GM12801 (cell line): ENCODE results near the gene SHISA9.

Experiments
- TF ChIP-seq, protein P1 (sequence below): IDR thresholded peaks from one replicate; pipeline ENCODE4 v1.5.1; 2011; ENCODE audit warnings: control low read depth; ENCODE audit not compliant: insufficient read length; ENCODE audit errors: extremely low read depth

Gene SHISA9

DNA sequence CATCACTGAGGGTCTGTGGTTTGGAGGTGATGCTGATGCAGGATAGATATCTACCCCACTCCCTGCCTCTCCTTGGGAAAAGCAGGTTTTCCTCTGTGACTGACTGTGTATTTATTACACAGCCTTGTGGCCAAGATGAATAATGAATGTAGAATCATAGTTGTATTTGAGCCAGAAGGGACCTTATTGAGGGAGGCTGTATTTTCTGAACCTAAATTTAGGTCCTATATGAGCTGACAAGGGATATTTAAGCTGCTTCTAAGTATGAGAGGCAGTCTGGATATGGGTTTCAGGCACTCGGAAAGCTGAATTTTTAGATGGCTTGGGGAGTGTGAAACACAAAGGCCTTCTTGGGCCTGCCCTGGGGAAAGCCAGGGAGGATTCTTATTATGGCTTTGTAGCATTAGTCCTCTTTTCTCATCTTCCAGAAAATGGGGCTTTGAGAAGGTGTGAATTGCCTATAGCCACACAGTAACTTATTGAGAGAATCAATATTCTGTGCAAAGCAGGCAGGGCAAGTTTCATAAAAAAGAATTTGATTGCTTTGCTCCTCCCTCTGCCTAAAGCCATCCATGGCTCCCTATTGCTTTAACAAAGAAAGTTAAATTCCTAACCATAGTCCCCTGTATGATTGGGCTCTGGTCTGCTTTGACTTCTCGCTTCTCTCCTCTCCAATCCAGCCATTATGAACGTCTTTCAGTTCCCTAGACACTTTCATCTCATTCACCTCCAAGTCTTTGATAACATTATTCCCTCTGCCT is 144.8 kb downstream of the SHISA9 start:
- TF ChIP-seq, protein P1, sequence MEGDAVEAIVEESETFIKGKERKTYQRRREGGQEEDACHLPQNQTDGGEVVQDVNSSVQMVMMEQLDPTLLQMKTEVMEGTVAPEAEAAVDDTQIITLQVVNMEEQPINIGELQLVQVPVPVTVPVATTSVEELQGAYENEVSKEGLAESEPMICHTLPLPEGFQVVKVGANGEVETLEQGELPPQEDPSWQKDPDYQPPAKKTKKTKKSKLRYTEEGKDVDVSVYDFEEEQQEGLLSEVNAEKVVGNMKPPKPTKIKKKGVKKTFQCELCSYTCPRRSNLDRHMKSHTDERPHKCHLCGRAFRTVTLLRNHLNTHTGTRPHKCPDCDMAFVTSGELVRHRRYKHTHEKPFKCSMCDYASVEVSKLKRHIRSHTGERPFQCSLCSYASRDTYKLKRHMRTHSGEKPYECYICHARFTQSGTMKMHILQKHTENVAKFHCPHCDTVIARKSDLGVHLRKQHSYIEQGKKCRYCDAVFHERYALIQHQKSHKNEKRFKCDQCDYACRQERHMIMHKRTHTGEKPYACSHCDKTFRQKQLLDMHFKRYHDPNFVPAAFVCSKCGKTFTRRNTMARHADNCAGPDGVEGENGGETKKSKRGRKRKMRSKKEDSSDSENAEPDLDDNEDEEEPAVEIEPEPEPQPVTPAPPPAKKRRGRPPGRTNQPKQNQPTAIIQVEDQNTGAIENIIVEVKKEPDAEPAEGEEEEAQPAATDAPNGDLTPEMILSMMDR, result no peak

DNA sequence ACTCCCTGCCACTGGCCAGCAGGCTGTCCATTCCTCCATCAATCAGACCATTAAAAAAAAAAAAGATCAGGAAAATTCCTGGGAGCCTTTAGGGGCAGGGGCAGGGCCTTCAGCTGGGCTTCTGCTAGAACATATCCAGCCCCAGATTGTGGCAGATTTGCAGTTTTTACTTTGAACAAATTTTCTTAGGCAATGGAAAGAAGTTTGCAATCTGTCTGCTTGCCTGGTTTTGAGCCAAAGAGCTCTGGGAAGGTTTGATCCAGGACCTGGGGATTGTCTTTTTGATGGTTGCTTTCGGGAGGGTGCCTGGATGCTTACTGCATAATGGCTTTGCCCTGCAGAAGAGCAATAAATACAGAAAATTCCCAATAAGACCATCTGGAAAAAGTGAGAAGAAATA is 145.9 kb downstream of the SHISA9 start:
- TF ChIP-seq, protein P1, result no peak

DNA sequence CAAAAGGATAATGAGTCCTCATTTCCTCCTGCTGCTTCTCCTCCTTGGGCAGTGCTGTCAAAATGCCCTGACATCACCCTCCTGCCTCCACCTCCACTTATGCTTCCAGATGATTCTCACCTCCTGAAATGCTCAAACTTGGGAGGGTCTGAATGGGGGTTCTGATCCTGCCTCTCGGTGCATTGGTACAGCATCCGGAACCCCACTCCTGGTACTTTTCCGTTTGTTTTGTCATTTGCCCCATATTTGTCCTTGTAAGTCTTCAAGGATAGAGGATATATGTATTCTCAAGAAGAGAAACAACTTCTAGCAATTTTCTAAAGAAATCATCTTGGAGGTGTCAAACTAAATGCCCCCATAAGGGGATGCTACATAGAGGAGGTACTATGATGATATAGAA is 148.3 kb downstream of the SHISA9 start:
- TF ChIP-seq, protein P1, result no peak

DNA sequence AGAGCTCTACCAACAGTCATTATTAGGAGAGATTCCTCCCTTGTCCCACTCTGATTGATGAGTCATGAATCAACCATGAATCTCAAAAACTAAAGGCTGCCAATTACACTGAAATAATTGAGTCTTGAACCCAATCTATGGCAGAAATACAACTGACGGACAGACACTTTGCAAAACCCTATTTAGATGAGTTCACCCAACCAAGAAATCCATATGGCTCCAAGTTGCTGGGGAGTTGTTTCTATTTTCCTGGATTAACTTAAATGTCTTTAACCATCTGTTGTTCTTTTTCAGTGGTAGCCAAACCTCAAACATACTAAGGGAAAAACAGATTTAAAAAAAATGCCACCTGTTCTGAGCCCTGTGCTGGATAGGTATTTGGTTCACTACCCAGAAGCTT is 151.0 kb downstream of the SHISA9 start:
- TF ChIP-seq, protein P1, result no peak

DNA sequence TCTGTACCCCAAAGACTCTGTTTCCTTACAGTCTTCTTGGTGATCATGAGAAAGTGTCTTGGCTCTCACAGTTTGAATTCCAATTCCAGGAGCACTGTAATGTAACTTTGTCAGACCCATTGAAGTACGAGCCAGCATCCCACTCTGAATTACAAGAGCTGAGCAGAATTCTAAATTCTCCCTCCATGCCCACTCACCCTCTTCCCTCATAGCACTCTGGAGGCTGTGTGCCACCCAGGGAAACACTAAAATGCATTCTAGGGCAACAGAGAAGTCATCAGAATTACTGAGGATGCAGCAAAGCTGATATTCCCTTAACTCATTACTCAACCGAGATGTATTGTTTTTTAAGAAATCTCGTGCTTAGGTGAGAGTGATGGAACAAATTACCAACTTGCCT is 154.1 kb downstream of the SHISA9 start:
- TF ChIP-seq, protein P1, result no peak

DNA sequence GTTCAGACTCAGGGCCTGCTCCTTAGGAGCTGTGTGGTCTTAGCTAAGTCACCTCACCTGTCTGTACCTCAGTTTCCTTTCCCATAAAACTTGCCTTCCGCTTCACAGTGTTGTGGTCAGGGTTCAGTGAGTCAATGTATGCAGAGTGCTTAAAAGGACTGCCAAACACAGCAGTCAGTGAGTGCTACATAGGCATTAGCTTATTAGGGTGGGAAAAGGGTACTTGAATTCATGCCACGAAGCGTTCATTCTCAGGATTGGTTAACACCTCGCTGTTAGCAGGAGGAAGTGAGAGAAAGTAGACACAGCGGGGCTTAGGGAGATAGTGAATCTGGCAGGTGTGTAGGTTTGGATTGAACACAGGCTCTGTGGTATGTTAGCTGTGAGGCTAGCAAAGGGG is 155.2 kb downstream of the SHISA9 start:
- TF ChIP-seq, protein P1, result no peak

DNA sequence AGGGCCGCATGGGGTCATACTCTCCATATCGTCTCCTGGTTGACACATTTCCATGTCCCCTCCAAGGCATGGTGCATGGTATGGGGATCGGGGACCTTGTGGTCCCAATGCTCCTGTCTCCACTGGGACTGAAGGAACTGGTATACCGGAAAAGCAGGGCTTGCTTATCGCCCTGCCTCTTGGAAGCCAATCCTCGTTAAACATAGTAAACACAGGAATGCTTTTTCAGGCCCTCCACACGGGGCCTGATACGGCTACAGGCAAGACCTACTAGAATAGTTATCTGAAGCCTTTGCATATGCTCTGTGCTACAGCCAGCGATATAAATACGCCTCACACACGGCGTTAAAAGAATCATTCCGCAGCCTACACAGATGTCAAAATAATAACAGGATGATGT is 159.5 kb downstream of the SHISA9 start:
- TF ChIP-seq, protein P1, result no peak
